ENCODE results near the gene ALKBH3. TPM values are rescaled to one million over a fixed set of nuclear protein-coding genes. Genes with fewer than 3 reads are reported as not detected.

ALKBH3 gene
- total RNA-seq, 1 experiment from 2014 or later = 78.0 TPM

DNA sequence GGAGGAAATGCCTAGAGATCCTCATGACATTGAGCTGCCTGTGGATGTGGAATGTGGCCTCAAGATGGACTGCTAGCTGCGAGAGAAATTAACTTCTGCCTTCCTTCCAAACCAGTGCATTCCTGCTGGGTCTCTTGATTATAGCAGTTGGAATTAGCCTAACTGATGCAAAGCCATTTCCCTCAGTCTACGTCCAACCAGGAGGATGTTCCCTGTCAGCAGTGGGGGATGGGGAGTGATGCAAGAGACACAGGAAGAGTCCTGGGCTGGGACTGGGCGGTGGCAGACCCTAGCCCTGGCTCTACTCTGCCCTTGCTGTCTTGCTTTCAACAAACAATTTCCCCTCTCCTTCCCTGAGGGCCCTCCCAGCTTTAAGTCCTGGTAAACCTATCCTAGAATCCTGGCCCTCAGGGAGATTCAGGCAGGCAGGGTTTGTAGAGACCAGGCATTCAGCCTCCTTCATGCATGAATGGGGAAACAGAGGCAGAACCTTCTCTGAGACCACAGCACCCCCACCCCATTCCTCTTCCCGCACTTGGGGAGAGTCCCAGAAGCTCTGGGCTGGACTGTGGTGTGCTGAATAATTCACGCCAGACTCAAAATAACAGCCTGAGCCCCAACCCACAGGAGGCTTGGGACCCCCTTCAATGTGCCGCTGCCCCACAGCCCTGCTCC is 78.8 kb downstream of the ALKBH3 start:
- Histone ChIP-seq H3K4me3 (no peak overlapping the region), H3K4me1 (replicated peaks) (no peaks in the 10 kb centered on the region), H3K36me3 (no peaks in the 10 kb centered on the region), H3K27ac (no peak overlapping the region), H3K9me3 (replicated peaks) (no peaks in the 10 kb centered on the region; the same call in 1 of the 2 replicates), H3K27me3 (replicated peaks) (no peaks in the 10 kb centered on the region)
- no peak for DNase-seq (ENCODE audit: low read depth in 1 of 2, low spot score in 2 of 2)

DNA sequence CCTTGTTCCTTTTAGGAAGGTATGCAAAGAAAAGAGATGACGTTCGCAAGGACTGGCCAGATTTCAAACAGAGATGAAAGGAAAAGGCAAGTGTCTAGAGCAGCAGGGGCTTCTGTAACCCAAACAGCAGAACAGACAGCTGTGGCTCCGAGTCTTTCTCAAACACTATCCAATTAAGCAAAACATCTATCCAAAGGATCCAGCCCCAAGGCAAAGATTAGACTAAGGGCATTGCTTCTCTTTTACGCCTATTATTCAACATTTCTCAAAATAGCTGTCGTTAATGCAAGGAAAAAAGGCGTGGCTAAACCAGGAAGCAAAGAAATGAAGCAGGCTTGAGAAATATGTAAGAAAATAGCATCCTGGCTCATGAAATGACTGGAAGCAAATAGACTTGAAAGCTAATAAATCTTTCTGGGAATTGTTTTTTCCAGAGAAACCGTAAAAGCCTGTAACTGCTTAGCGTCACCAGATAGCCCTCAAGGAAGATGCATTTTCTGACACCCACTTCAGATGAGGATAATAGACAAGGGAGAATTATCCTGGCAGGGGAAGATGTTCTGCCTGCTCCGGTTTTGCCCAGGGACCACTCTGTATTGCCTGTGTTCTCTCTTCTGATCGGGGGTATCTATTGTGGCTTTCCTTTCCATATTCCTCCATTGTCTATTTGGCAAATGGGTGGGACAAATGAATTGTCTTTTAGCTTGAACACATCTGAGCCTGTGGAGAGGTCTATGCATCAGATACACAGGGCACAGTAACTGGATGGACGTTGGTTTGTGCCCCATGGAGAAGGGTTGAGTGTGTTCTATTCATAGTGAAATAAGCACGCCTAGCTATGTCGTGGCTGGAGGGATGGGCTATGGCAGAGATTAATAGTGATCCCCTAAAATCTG is 82.0 kb downstream of the ALKBH3 start:
- Histone ChIP-seq H3K4me1 (replicated peaks) (no peaks in the 10 kb centered on the region), H3K36me3 (no peaks in the 10 kb centered on the region), H3K9me3 (replicated peaks) (peaks cover 3% of the 10 kb centered on the region; the same call in 1 of the 2 replicates), H3K27ac (no peak overlapping the region), H3K4me3 (no peak overlapping the region), H3K27me3 (replicated peaks) (no peaks in the 10 kb centered on the region; the same call in 1 of the 2 replicates)
- DNase-seq (ENCODE audit: low read depth in 1 of 2, low spot score in 2 of 2) = no peak

GRCh38 chr11:43963279-43963620 is 82.6 kb downstream of the ALKBH3 start:
- Histone ChIP-seq H3K4me3 (no peak overlapping the region), H3K27me3 (replicated peaks) (no peaks in the 10 kb centered on the region; the same call in 1 of the 2 replicates), H3K27ac (no peak overlapping the region), H3K36me3 (no peaks in the 10 kb centered on the region), H3K9me3 (replicated peaks) (peaks cover 3% of the 10 kb centered on the region; the same call in 1 of the 2 replicates), H3K4me1 (replicated peaks) (no peaks in the 10 kb centered on the region)
- DNase-seq (ENCODE audit: low read depth in 1 of 2, low spot score in 2 of 2) = no peak

DNA sequence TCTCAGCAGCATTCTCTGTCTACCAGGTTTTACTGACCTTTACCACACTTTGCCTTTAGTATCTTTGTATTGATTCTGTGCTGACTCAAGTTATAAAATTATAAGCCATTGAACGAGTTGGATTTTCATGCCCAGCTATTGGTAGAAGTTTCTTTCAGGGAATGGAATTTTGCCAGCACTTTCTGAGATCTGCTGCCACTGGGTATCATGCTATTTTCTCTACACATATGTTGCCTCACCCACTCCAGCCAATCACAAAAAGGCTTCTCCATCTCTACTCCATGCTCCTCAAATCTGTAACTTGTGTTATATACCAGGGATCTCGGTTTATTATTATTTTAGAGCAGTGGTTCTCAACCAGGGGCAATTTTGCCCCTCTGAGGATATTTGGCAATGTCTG is 87.0 kb downstream of the ALKBH3 start:
- no peak for DNase-seq (ENCODE audit: low read depth in 1 of 2, low spot score in 2 of 2)
- H3K4me3 ChIP-seq = no peak overlapping the region
- H3K27ac ChIP-seq = no peak overlapping the region
- no peaks in the 10 kb centered on the region; the same call in 1 of the 2 replicates for H3K27me3 ChIP-seq (replicated peaks)
- H3K4me1 ChIP-seq (replicated peaks) = no peaks in the 10 kb centered on the region
- peaks cover 3% of the 10 kb centered on the region; the same call in 1 of the 2 replicates for H3K9me3 ChIP-seq (replicated peaks)
- H3K36me3 ChIP-seq = no peaks in the 10 kb centered on the region

DNA sequence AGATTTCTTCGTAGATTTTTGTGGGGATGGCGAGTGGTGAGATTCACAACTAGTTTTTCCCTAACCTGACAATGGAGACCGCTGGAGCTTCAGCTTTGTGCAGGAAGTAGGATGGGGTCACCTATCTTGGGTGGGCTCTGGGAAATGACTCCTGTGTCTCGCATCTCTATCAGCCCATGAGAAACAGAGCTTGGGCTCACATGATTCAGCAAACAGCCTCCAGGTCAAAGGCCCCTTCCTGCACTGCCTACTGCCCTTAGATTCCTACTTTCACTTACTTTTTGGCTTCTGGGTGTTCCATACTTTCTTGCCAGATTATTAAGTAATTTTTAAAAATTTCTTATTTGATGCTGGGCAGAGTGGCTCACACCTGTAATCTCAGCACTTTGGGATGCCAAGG is 88.1 kb downstream of the ALKBH3 start:
- no peaks in the 10 kb centered on the region for H3K4me1 ChIP-seq (replicated peaks)
- no peaks in the 10 kb centered on the region; the same call in 1 of the 2 replicates for H3K27me3 ChIP-seq (replicated peaks)
- peaks cover 3% of the 10 kb centered on the region; the same call in 1 of the 2 replicates for H3K9me3 ChIP-seq (replicated peaks)
- no peak overlapping the region for H3K4me3 ChIP-seq
- no peak for DNase-seq (ENCODE audit: low read depth in 1 of 2, low spot score in 2 of 2)
- H3K27ac ChIP-seq = no peak overlapping the region
- H3K36me3 ChIP-seq = no peaks in the 10 kb centered on the region

DNA sequence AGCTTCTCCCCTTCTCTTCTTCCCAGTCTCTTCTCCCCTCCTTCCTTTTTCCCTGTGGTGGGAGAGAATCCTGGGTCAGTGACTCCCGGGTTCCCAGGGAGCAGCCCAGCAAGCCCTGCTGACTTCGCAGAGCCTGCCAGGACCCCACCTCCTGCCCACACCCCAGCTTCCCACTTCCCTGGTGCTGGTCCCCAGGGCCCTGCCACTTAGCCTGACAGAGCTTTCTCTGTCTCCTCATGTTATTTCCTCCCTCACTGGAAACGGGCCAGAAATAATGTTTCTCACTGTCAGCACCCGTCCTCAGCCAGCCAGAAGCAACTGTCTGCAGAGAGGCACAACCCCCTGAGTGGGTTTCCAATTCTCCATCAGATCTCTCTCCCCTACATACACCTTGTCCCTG is 88.9 kb downstream of the ALKBH3 start:
- Histone ChIP-seq H3K36me3 (no peaks in the 10 kb centered on the region), H3K27ac (no peak overlapping the region), H3K27me3 (replicated peaks) (no peaks in the 10 kb centered on the region; the same call in 1 of the 2 replicates), H3K4me1 (replicated peaks) (no peaks in the 10 kb centered on the region), H3K9me3 (replicated peaks) (peaks cover 8% of the 10 kb centered on the region), H3K4me3 (no peak overlapping the region)
- no peak for DNase-seq (ENCODE audit: low read depth in 1 of 2, low spot score in 2 of 2)

Other genes with a start within 250 kb of the ALKBH3 start
- gene HSD17B12, start 200.1 kb upstream of the ALKBH3 start, total RNA-seq (2014; rRNA removed; shearing (Covaris generic)) = 76.9 and 96.9 TPM in 2 replicates
- gene C11orf96, start 61.8 kb downstream of the ALKBH3 start, total RNA-seq (2014; rRNA removed; shearing (Covaris generic)) = 345 and 479 TPM in 2 replicates
- 0.41 and 0.58 TPM in 2 replicates for gene ACCSL, start 167.2 kb downstream of the ALKBH3 start, total RNA-seq (2014; rRNA removed; shearing (Covaris generic))
- 1.9 and 5.3 TPM in 2 replicates for gene ACCS, start 185.4 kb downstream of the ALKBH3 start, total RNA-seq (2014; rRNA removed; shearing (Covaris generic))
- 168 and 202 TPM in 2 replicates for gene EXT2, start 214.8 kb downstream of the ALKBH3 start, total RNA-seq (2014; rRNA removed; shearing (Covaris generic))

Measured in SJSA1 (cell line).